HG02938 (cell line): ENCODE results near the gene ORMDL2.
A peak's percentile ranks its signal among the peaks of the same experiment; 100 is the strongest.

ENCODE experiments used
- ATAC-seq: cut with Tn5 transposase; IDR thresholded peaks from one replicate; pipeline ENCODE4 v1.9.1; 2021; ENCODE audit warnings: mild to moderate bottlenecking, moderate library complexity; ENCODE audit not compliant: unreplicated experiment

The ORMDL2 gene

GRCh38 chr12:55817345-55818139 is at the start of gene ORMDL2, which contains the start of gene SARNP:
Gene ORMDL2, plus strand, starts transcription at chr12:55818041. Its CDS starts 959 bp downstream, at chr12:55819000.
Gene SARNP, minus strand, starts transcription at chr12:55817724. Its CDS starts 23 bp downstream, at chr12:55817701.
- ATAC-seq: peak; percentile 98

GRCh38 chr12:55771736-55772135 is 46.1 kb upstream of the ORMDL2 start:
- no peak for ATAC-seq

GRCh38 chr12:55777856-55778255 is 40.0 kb upstream of the ORMDL2 start:
- ATAC-seq: no peak

GRCh38 chr12:55780685-55781084 is 37.2 kb upstream of the ORMDL2 start:
- ATAC-seq: no peak

GRCh38 chr12:55788546-55788945 is 29.3 kb upstream of the ORMDL2 start:
- ATAC-seq: no peak

- no peak for ATAC-seq
Observed at GRCh38 chr12:55789171-55789570, 28.7 kb upstream of the ORMDL2 start.

GRCh38 chr12:55789893-55790292 is 27.9 kb upstream of the ORMDL2 start:
- no peak for ATAC-seq

- ATAC-seq: no peak
Observed at GRCh38 chr12:55795950-55796349, 21.9 kb upstream of the ORMDL2 start.

GRCh38 chr12:55797068-55797467 is 20.8 kb upstream of the ORMDL2 start:
- ATAC-seq: no peak

GRCh38 chr12:55797550-55797949 is 20.3 kb upstream of the ORMDL2 start:
- no peak for ATAC-seq

- no peak for ATAC-seq
Observed at GRCh38 chr12:55806982-55807381, 10.9 kb upstream of the ORMDL2 start.

GRCh38 chr12:55809274-55809673 is 8.6 kb upstream of the ORMDL2 start:
- ATAC-seq: no peak

- ATAC-seq: no peak
Observed at GRCh38 chr12:55812088-55812487, 5.8 kb upstream of the ORMDL2 start.

GRCh38 chr12:55814257-55814656 is 3.6 kb upstream of the ORMDL2 start:
- ATAC-seq: no peak

- no peak for ATAC-seq
Observed at GRCh38 chr12:55815473-55815872, 2.4 kb upstream of the ORMDL2 start.

GRCh38 chr12:55816881-55817344 is 928 bp upstream of the ORMDL2 start:
- no peak for ATAC-seq

- peak; percentile 27 for ATAC-seq
Observed at GRCh38 chr12:55818140-55818728, 393 bp downstream of the ORMDL2 start.

GRCh38 chr12:55818886-55819285 is 1.0 kb downstream of the ORMDL2 start:
- ATAC-seq: no peak

- ATAC-seq: no peak
Observed at GRCh38 chr12:55820679-55821078, 2.8 kb downstream of the ORMDL2 start.

- ATAC-seq: no peak
Observed at GRCh38 chr12:55822228-55822627, 4.4 kb downstream of the ORMDL2 start.

- ATAC-seq: no peak
Observed at GRCh38 chr12:55823419-55823818, 5.6 kb downstream of the ORMDL2 start.

GRCh38 chr12:55824726-55825125 is 6.9 kb downstream of the ORMDL2 start:
- ATAC-seq: no peak
